H1 (cell line): ENCODE measurements around the gene MBLAC1. TPM values are rescaled to one million over a fixed set of nuclear protein-coding genes. Genes with fewer than 3 reads are reported as not detected.

Experiments
- BACH1 ChIP-seq: IDR thresholded peaks from 2 replicates; pipeline ENCODE4 v1.6.1; 2012; ENCODE audit warnings: low read length, improper control_type of control experiment
- CBX5 ChIP-seq: fragments of 300-800, 300-1000 bp; sonication (generic); IDR thresholded peaks from 2 replicates; pipeline ENCODE4 v1.7.1; 2016; ENCODE audit warnings: antibody characterized with exemption, low read length, low read depth
- CHD1 ChIP-seq: IDR thresholded peaks from 2 replicates; pipeline ENCODE4 v1.6.1; 2012; ENCODE audit warnings: low read depth, low read length, improper control_type of control experiment
- CHD7 ChIP-seq: fragments of 300-600 bp; sonication (generic); IDR thresholded peaks from 2 replicates; pipeline ENCODE4 v1.7.1; 2012; ENCODE audit warnings: low read length, moderate library complexity, mild to moderate bottlenecking, inconsistent platforms; ENCODE audit not compliant: insufficient replicate concordance
- HDAC6 ChIP-seq: IDR thresholded peaks from one replicate; pipeline ENCODE4 v1.7.1; 2012; ENCODE audit warnings: low read depth, mild to moderate bottlenecking, inconsistent platforms, low read length, moderate library complexity
- KDM1A ChIP-seq: fragments of 200-600, 300-600 bp; sonication (generic); IDR thresholded peaks from 2 replicates; pipeline ENCODE4 v1.7.1; 2016; ENCODE audit warnings: mild to moderate bottlenecking, low read length, borderline replicate concordance
- KDM5A ChIP-seq: fragments of 200-600 bp; IDR thresholded peaks from 2 replicates; pipeline ENCODE4 v1.7.1; 2012; ENCODE audit warnings: mild to moderate bottlenecking, low read length, inconsistent platforms, mixed read lengths
- MAFK ChIP-seq: IDR thresholded peaks from 2 replicates; pipeline ENCODE4 v1.6.1; 2012; ENCODE audit warnings: low read depth, mild to moderate bottlenecking, improper control_type of control experiment, low read length
- POU5F1 ChIP-seq: IDR thresholded peaks from 2 replicates; pipeline ENCODE4 v1.6.1; 2011; ENCODE audit warnings: low read depth, mild to moderate bottlenecking, low read length, moderate library complexity
- USF2 ChIP-seq: IDR thresholded peaks from 2 replicates; pipeline ENCODE4 v1.6.1; 2011; ENCODE audit warnings: low read length, improper control_type of control experiment
- polyA plus RNA-seq, 7 experiments: library from polyadenylated mRNA; depleted of rRNA in 3 of 7; stranded (reverse) in 5 of 7; unstranded in 2 of 7; fragments of >200 nt in 5 of 7; fragments of 200-250 nt in 2 of 7; gene quantifications; 1 replicate in 5 of 7; 2 replicates in 1 of 7; 4 replicates in 1 of 7; pipeline versions ENCODE4 v1.2.1 to v1.2.3, GENCODE V29; 2011 to 2013; ENCODE audit warnings: missing spikeins in 2 of 7, mixed read lengths in 2 of 7
- total RNA-seq: library from RNA; stranded (reverse); fragmentation: NEBNext Ultra II Directional; extraction: Animal tissue kit (Norgen Biotek cat#: 25700); gene quantifications from 2 replicates; pipeline ENCODE4 v1.2.1, GENCODE V29; 2021

The MBLAC1 gene
- total and polyA plus RNA-seq, 2 of the 8 experiments (the other 6 are each of a cell fraction or from before 2014, with no cell fraction given), result 1.00 to 1.7 TPM

DNA sequence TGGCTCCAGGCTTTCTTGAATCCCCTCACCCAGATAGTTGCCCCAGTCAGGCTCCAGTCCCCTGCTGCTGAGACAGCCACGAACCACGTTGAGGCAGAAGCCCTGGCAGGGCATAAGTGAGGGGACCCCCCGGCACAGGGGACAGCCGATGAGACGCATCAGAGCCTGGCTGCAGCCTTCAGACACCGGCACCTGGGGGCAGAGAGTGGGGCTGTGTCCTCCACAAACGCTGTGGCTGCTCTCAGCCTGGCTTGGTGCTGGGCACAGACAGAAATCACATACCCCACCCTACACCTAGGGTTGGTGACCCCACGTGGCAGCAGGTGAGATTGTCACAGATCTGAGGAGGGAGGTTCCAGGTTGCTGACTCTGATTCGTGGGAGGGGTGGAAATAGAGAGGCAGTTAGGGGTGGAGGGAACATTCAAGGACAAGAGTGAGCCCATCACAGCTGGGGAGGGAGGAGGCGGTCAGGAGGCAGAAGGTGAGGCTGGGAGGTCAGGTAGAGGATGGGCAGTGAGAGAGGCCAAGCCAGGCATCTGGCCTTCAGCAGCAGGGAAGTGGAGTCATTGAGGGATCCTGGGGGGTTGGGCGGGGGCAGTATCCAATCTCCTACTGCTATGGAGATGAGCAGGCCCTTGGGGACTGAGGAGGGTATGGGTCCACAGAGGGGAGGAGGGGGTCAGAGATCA, 47.2 kb downstream of the MBLAC1 start (continued):
- TF ChIP-seq CHD7 (no peak), HDAC6 (no peak), CBX5 (no peak), KDM5A (no peak), CHD1 (no peak), BACH1 (no peak), POU5F1 (no peak), KDM1A (no peak), MAFK (no peak), USF2 (no peak)
